IPS-18c (cell line): ENCODE results near the gene C20orf141.
"Not testable (repeated sequence)": the region's sequence is repeated elsewhere in the genome, so short reads cannot be mapped to it uniquely, and the experiment has no call there.

ENCODE experiments used
- H3K4me3 ChIP-seq: 2 replicates; pipeline ENCODE4 v1.7.0; 2013; ENCODE audit warnings: low read depth, mild to moderate bottlenecking, low read length, moderate library complexity; ENCODE audit not compliant: insufficient read depth
- H3K9me3 ChIP-seq: one replicate; pipeline ENCODE4 v1.6.1; 2013; ENCODE audit warnings: mild to moderate bottlenecking, low read length, moderate library complexity; ENCODE audit not compliant: control insufficient read depth, insufficient read depth

C20orf141 gene, protein sequence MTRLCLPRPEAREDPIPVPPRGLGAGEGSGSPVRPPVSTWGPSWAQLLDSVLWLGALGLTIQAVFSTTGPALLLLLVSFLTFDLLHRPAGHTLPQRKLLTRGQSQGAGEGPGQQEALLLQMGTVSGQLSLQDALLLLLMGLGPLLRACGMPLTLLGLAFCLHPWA

DNA sequence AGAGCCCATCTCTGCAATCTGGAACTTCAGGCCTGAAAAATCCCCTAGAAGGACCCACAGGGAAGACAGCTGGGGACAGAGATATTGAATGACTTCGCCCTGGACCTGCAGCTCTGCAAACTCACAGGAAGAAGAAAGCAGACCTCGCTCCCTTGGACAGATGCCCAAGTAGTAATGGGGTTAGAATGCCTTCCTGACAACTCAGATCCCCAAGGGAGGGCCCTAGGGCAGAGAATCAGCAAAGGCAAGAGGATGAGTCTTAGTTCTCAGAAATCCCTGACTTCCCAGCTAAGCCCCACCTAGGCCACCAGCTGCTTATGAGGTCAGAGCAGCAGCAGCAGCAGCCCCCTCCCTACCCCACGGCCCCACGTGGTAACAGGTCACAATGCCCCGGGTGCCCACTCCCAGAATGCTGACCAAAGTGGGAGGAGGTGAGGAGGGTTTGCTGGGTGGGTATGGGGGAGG is at the start of gene C20orf141:
Gene C20orf141 (plus strand): TSS at position 401 of the 465 bp plus-strand sequence. CDS start 198 bp downstream, outside the sequence.
- H3K9me3 ChIP-seq = no peaks in the 10 kb centered on the region
- no peak within 1 kb of the TSS for H3K4me3 ChIP-seq

DNA sequence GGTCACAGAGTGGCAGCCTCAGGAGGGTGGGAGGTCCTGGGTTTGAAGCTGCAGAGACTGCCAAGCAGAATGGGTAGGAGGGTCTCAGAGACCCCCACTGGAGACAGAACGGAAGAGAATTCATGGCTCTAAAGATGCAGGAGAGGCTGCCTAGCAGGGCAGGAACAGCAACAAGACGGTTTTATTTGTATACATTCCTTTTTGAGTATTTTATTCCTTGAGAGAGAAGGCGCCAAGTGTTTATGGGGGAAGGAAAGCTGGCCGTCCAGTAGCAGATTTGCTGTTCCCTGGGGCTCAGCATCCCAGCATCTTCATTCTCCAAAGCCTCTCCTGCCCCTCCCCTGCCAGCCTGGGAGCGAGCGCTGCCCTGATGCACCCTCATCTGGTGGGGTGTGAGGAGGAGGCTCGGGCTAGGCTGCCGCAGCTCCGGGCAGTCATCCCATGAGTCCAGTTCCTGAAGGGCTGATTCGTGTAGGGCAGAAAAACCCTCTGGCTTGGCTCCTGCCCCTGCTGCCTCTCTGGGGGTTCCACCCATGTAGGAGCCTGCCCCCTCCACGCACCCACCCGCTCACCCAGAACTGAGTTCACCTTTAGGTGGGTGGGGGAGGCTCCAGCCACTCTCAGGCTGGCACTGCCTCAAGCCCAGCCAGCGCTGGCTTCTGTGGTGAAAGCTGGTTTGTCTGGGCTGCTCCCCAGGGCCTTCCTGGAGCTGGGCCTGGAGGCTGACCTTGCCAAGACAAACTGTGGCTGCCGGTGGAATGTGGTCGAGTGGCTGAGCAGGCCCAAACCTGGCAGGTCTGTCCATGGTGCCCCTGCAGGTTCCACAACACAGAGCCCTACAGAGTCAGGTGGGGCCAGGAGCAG is 46.8 kb upstream of the C20orf141 start:
- Histone ChIP-seq H3K9me3 (no peaks in the 10 kb centered on the region), H3K4me3 (no peak overlapping the region)

DNA sequence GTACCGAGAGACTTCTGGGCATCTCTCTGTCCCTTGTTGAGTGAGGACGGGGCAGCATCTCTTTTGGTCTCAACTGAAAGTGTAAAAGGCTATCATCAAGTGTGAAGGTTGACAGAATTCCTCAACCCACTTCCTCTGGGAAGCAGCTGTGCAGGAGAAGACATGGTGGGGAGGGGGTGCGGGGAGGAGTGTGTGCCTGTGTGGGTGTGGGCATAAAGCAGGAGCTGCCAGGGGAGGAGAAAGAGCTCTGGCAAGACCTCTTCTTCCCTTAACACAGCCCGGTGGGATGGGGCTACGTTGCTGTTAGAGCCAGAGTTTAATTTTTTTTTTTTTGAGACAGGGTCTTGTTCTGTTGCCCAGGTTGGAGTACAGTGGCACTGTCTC is 46.2 kb upstream of the C20orf141 start:
- no peak overlapping the region for H3K4me3 ChIP-seq
- H3K9me3 ChIP-seq = no peaks in the 10 kb centered on the region

DNA sequence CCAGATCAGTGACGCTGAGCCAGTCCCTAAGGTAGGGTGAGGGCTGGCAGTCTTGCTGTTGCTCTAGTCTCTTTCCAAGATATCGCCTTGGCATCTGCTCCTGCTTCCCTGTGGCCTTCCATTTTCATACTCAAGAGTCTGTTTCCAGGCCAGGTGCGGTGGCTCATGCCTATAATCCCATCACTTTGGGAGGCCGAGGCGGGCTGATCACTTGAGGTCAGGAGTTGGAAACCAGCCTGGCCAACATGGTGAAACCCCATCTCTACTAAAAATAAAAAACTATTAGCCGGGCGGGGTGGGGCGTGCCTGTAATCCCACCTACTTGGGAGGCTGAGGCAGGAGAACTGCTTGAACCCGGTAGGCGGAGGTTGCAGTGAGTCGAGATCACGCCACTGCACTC is 44.7 kb upstream of the C20orf141 start:
- H3K4me3 ChIP-seq, H3K9me3 ChIP-seq: not testable (repeated sequence)

DNA sequence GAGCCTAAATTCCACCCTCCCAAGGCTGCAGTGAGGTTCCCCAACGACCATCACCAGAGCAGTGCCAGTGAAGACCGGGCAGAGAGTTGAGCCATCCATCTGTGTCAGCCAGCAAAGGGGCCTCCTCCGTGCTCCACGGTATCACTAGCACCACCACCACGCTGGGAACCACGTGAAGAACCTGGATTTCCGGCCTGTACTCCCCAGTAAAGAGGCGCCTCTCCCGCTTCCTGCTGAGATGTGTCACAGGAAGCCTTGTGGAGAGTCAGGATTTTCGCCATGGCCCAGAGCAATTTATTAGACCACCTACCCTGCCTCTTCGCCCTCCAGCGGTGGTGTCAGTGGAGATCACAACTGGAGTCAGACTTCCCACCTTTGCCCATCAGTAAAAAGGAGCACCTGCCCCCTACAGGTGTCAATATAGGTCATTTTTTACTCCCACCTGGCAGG is 43.1 kb upstream of the C20orf141 start:
- H3K4me3 ChIP-seq = no peak overlapping the region
- H3K9me3 ChIP-seq = no peaks in the 10 kb centered on the region

DNA sequence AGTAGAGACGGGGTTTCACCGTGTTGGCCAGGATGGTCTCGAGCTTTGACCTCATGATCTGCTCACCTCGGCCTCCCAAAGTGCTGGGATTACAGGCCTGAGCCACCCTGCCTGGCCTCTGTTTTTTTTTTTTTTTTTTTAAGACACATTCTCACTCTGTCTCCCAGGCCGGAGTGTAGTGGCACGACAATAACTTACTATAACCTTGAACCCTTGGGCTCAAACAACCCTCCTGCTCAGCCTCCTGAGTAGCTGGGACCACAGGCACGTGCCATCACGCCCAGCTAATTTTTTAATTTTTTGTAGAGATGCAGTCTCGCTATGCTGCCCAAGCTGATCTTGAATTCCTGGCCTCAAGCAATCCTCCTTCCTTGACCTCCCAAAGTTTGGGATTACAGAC is 41.0 kb upstream of the C20orf141 start:
- no peaks in the 10 kb centered on the region for H3K9me3 ChIP-seq

DNA sequence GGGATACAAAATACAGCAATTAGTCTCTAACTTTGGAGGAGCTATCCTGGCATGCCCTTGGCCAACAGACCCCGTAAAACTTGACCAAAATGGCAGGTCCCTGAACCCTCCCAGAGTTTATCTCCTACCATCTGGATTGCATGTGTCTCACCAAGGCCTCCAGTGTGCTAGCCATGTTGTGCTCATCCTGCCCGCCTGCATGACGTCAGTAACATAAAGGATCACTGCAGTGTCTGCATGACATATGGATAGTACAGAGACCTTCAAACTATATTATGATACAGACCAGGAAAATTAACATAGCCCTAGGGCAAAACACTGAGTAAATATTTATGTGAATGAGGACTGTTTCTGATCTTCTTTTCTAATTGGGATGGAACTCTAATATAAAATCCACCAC is 39.6 kb upstream of the C20orf141 start:
- H3K9me3 ChIP-seq = no peaks in the 10 kb centered on the region
- no peak overlapping the region for H3K4me3 ChIP-seq

More for the DNA sequence above, 41.0 kb upstream of the C20orf141 start:
- no peak overlapping the region for H3K4me3 ChIP-seq

DNA sequence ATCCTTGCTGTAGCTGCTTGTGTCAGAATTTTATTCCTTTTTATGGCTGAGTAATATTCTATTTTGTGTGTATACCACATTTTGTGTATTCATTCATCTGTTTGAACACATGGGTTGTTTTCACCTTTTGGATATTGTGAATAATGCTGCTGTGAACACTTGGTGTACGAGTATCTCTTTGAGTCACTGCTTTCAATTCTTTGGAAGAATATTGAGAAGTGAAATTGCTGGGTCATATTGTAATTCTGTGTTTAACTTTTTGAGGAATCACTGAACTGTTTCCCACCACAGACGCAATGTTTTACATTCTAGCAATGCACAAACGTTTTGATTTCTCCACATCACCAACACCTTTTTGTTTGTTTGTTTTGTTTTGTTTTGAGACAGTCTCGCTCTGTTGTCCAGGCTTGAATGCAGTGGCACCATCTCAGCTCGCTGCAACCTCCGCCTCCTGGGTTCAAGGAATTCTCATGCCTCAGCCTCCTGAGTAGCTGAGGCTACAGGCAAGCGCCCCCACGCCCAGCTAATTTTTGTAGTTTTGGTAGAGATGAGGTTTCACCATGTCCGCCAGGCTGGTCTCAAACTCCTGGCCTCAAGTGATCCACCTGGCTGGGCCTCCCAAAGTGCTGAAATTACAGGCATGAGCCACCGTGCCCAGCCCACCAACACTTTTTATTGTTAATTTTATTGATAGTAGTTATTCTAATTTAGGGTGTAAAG is 36.0 kb upstream of the C20orf141 start:
- H3K4me3 ChIP-seq = no peak overlapping the region
- no peaks in the 10 kb centered on the region for H3K9me3 ChIP-seq

DNA sequence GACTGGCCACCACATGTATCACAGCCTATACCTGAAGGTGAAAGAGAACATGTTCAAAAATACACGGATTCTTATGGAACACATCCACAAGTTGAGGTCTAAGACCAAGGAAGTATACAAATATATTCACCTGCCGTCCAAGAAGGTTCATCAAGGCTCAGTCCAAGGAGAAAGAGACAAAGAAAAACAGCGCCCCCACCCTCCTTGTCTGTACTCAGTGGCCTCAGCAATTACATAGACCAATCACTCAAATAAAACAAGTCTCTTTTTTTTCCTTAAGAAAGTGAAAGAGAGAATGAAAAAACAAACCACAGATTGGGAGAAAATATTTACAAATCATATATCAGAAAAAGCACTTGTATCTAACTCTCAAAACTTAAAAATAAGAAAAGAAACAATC is 33.8 kb upstream of the C20orf141 start:
- Histone ChIP-seq H3K4me3 (no peak overlapping the region), H3K9me3 (no peaks in the 10 kb centered on the region)

DNA sequence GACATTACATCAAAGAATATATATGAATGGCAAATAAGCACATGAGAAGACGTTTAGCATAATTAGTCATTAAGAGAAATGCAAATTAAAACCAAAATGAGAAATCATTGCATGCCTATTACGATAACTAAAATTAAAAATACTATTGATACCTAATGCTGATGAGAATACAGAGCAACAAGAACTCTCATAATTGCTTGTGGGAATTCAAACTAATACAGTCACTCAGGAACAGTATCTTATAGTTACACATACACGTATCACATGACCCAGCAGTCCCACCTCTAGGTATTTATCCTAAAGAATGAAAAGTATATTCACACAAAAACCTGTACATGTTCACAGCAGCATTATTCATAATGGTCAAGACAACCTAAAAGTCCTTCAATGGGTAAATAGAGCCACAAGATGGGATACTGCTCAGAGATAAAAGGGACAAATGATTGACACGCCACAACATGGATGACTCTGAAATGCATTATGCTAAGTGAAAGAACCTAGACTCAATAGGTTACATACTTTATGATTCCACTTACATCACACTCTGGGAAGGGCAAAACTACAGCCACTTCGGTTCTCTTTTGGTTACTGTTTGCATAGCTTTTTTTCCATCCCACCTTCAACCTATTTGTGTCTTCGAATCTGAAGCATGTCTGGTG is 30.8 kb upstream of the C20orf141 start:
- H3K4me3 ChIP-seq = no peak overlapping the region
- H3K9me3 ChIP-seq = no peaks in the 10 kb centered on the region

DNA sequence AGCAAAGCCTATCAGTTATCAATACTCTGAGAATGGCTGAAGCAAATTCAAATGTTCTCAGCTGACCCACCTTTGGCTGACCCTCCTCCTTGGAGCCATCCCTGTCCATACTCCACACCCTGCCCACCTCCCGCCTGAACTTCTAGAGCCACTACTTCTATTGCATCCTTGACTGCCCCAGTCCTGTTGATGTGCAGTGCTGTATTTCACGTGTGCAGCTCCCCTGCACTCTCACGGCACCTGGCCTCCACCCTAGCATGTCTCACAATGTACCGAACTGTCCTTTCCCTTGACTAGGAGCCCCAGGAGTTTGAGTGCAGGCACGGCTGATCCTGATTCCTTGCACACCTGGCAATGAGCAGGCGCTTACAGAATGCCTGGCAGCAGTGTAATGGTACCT is 21.3 kb upstream of the C20orf141 start:
- H3K4me3 ChIP-seq = no peak overlapping the region
- peaks cover under 1% of the 10 kb centered on the region for H3K9me3 ChIP-seq

DNA sequence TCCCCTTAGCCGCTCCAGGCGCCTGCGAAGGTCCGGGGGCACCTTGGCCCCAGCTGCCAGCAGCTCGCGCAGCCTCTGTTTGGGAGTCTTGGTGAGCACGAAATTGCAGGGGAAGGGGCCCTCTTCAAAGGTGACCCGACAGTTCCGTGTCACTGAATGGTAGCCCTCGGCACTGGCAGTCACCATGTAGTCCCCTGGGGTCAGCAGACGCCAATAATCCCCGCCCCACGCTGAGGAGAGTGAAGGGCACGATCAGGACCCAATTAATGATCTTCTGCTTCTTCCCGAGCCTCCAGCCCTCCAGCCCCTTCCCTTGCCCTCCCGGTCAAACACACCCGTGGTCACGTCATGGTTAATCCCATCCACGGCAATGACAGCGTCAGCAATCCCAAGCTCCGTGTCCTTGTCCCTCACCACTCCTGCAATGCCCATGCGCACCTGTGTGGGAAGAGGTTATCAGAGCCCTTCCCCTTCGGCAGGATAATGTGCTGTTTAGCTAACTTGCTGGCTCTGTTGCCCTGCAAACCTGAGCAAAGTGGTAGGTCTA is 20.5 kb upstream of the C20orf141 start:
- H3K9me3 ChIP-seq = peaks cover 3% of the 10 kb centered on the region
- no peak overlapping the region for H3K4me3 ChIP-seq

DNA sequence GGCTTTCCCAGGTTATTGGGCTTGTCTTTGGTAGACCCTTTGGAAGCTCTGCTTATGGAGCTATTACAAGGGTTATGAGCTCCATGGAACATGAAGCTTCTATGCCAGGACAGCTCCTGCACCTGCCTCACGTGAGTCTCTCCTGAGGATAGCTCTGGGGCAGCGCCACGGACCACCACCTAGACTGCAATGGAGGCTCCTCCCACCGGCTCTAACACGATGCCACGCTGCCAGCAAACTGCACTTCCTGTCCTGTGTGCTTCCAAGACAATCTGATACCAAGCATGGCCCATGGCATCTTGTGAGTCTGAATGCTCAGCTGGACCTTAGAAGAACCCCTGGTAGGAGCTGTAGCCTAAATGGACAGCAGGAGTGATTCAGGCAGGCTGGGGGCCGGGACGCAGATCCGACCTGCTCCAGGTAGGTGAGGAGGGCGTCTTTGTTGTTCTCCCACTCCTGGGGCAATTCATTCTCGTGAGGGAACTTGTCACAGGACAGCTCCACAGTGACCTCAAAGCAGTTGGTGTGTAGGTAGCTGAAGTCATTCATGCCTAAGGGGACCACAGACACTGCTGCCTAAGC is 19.8 kb upstream of the C20orf141 start:
- Histone ChIP-seq H3K9me3 (peaks cover 3% of the 10 kb centered on the region), H3K4me3 (no peak overlapping the region)

DNA sequence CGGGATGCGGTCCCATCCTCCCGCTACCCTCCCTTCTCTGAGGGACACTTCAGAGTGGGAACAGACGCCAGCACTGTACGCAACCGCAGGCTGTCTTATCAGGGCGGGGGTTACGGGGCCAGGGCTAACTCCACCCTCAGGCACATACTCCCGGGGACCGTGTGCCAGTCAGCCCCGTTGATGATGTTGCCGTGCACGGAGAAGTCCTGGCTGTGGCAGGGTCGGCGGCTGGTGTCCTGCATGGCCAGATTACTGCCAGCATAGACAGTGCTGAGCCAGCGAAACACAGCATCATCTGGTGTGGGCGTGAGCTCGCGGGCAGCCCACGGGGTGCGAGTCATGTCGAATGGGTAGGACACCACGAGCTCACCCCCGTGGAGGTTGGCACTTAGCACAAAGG is 19.3 kb upstream of the C20orf141 start:
- Histone ChIP-seq H3K9me3 (peaks cover 3% of the 10 kb centered on the region), H3K4me3 (no peak overlapping the region)

DNA sequence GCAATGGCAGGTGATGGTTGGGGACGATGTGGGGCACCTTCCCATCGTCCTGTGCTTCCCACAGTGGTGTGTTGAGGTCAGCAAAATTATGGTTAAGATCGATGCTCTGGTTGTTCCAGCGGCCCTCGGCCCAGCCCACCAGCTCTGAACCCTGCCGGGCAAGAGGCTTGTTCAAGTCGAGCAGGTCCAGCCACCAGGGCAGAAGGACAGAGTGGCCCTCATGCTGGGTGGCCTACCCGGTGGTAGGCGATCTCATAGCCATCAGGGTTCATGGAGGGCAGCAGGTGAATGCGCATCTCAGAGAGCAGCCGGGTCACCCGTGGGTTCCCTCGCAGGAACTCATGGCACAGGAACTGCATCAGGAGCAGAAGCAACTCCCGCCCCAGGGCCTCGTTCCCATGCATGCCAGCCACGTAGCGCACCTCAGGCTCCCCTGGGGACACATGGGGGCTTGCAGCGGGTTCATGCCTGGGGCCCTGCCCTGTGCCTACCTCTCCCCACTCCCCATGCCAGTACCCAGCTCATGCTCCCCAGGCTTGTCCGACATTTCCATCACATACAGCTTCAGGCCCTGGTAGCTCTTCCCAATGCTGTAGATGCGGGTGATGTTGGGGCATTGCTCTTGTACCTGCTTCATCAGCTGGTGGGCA is 18.7 kb upstream of the C20orf141 start:
- H3K9me3 ChIP-seq = peaks cover 3% of the 10 kb centered on the region

DNA sequence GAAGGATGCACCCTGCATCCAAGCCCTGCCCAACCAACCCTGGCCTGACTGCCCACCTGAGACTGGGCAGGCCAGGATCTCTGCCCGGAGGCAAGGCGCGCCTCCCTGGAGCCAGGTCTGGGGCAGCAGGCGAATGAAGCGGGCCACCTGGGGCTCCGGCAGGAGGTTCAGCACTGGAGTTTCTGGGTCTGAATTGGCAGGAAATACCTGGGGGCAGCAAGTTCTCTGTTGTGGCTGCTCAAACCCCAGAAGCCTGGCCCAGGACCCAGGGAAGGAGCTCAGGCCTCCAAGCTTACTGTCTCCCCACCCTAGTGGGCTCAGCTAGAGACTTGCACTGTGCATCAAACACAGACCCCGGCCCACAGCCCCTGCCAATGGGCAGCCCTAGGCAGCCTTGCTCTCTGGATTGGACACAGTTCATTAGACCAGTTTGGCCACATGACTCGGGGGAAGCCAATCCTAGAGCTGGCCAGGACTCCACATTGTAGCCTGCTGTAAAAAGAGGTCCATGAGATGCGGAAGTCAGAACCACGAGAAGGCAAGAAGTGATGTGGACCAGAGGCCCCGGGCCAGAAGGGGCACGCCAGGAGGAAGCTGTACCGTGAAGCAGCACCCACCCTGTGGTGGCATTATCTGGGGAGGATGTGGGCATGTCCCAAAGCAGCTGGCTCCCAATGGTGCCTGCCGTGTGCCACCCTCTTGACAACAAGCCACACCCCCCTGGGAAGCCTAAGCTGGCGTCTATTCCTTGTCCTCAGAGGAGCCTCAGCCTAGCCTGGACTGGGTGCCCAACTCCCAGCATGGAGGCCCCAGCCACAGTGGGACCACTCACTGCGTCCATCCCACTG is 17.4 kb upstream of the C20orf141 start:
- Histone ChIP-seq H3K9me3 (peaks cover 3% of the 10 kb centered on the region), H3K4me3 (no peak overlapping the region)

More for the DNA sequence above, 18.7 kb upstream of the C20orf141 start:
- H3K4me3 ChIP-seq = no peak overlapping the region
